GM18873 (cell line): ENCODE measurements around the gene ZNF827.
"Not testable (repeated sequence)": the region's sequence is repeated elsewhere in the genome, so short reads cannot be mapped to it uniquely, and the experiment has no call there.

ENCODE experiments used
- ATAC-seq: cut with Tn5 transposase; IDR thresholded peaks from one replicate; pipeline ENCODE4 v1.9.1; 2021; ENCODE audit warnings: mild to moderate bottlenecking, moderate library complexity, moderate number of reproducible peaks; ENCODE audit not compliant: unreplicated experiment, low FRiP score

ZNF827 gene

DNA sequence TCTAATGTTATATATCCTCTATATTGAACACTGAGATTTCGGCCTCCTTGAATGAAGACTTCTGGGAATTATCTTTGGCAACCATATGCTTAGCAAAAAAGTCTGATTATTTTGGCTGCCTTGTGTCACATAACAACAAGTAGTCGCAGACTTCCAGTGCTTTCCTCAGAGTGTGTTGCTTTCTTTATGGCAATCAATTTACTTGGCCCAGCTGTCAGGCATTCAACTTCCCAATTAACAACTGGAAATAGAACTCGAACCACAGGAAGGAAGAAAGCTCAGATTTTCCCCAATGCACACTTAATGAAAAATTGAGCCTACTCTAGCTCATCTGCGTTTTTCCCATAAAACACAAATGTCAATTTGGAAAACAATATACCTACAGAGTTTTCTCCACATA, 71.6 kb downstream of the ZNF827 start:
- no peak for ATAC-seq

DNA sequence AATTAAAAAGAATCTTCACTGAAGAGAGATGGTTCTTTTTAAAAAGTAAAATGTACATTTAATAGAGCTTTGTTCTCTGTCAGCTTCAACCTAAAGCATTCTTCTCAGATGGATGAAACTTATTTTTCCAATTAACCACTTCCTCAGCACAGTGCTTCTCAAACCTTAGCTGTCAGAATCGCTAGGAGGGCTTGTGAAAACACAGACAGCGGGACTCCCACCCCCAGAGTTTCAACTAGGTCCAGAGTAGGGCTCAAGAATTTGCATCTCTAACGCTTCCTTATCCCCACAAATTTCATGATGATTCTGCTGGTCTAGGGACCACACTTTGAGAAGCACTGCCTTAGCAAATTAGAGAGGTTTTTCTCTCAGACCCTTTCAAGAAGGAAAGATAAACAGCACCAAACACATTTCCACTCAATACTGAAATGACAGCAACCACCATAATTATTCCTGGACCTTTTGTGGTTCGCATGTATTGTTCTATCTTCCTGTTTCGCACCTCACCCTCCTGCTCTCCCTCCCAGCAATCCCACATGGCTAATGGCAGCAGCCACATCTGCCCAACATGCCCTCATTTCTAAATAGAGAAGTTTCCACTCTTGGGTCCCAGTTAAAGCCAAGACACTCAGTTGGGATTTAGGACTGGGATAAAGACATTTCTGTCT, 73.2 kb downstream of the ZNF827 start:
- ATAC-seq = no peak

DNA sequence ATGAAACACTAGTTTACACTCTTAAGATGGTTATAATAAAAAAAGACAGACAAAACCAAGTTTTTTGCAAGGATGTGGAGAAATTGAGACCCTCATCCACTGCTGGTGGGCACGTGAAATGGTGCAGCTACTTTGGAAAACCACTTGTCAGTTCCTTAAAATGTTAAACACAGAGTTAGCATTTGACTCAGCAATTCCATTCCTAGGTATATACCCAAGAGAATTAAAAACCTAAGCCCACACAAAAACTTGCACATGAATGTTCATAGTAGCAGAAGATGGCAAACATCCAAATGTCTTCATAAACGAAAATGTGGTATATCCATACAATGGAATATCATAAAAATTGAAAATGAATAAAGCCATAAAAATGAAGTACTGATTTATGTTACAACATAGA, 75.4 kb downstream of the ZNF827 start:
- no peak for ATAC-seq

DNA sequence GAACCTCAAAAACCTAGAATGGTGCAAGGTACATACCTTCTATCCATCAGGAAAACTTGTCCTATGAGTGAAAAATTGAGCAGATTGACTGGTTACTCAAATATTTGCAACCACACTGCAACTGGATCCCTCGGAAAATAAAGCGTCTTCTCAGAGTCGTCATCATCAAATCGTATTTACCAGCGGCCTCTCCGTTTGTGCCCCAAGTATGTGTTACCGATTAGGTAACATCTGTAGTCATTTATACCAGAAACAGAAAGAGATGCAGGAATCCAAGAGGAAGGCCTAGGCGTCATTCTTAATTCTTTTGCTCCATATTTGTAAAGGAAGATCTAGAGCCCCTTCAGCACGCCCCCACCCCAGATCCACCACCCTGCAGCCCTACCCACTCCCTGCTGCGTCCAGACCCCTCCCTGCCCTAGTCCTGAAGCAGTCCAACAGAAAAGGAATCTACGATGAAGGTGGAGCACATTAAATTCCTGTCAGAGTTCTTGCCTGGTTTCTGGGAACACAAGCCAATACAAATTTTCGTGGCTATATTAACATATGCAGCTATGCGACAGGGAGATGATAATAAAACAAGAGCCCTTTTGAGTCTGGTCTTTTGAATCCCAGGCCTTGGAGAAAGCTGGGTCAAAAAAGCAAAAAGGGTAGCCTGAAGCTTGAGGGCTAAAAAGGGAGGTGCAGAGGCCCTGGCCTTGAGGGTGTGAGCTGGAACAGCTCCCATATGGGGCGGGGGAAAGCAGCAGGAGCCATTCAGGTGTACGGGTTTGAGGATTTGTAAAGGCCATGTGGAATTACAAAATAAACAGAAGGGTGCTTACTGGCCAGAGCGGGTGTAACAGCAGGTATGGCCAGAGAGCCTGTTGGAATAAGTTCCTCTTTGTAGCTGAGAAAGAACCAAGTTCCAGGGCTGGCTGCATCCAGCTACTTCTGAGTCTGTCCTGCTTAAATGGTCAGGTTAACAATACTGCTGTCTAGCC, 77.0 kb downstream of the ZNF827 start:
- ATAC-seq = no peak

DNA sequence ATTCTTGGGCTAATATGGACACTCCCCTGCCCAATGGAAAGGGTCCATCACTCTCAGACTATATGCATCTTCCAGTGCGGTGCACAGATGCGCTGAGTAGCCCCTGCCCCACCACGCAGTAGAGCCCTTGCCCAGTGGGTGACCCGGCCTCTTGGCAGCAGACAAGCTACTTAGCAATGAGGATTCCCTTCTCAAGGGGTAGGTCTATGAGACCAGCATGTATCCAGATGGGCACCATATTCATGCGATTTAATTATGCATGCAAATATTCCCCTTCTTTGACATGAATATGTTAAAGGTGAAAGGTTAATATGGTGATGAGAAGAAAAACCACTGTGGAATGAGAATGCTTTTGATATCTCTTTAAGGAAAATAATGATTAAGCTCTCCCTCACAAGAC, 77.7 kb downstream of the ZNF827 start:
- no peak for ATAC-seq

DNA sequence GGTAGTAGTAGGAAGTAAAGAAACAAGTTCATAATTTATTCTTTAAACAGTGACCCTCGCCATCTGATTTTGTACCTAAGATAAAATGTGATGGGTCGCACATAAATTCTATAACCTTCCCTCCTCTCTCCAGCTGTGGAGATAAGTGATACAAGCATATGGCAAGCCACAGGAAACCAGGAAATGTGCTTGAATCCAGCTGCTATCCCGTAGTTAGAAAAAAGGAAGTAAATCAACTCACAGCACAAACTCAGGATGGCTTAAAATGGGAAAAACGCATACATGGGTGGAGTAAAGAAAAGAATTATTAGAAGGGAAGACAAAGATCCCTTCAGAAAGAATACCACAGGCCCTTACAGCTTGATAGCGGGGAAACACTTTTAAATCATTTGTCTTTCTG, 78.2 kb downstream of the ZNF827 start:
- no peak for ATAC-seq

DNA sequence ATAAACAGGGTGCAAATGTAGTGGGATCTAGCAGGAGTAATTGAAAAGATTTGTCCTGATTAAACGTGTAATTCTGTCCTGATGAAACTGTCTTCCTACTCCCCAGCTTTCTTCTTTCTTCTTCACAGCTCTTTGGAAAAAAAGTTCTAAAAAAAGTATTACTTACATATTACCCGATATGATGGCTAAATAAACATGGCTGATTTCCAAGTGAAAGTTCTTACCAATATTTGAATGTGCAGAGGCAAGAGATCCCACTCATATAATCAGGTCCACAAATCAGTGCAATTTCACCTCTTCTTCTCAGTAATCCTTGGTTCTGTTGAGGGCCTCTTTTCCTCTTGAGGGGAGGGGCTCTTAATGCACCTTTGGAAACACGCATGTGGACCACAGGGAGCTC, 78.7 kb downstream of the ZNF827 start:
- ATAC-seq = no peak

DNA sequence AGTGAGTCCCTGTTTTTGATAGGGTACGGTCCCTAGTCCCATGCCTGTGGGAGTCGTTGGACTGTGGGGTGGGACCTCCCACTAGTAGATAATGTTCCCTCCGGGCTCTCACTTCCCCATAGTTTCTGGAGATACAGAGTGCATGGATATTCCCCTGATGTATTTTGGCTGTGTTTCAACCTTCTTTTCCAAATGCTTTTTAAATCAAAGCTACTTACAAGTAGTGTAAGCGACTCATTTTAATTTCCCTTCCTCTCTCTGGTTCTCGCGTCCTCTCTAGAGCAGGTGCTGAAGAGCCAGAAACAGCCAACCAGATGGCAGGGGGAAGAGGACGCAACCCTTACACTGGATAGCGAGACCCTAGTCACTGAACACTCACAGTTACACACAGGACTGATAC, 79.2 kb downstream of the ZNF827 start:
- ATAC-seq = no peak

DNA sequence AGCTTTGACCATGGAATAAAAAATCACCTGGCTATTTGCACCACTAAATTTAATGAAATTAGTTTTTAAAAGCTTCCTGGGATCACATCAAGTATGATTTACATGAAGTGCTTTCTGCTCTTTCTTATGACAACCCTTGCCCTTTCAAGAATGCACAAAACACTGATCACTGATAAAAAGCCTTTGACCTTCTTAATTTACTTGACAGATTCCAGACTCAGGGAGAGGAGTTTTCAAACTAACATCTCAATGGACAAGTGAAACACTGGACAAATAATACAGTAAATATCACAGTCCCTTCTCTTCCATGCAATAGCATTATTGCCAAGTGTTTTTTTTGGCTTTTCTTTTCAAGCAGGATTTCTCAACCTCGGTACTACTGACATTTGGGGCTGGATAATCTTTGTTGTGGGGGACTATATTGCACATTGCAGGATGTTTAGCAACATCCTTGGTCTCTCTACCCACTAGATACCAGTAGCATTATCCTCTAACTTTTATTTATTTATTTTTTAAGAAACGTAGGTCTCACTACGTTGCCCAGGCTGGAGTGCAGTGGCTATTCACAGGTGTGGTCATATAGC, 86.3 kb downstream of the ZNF827 start:
- ATAC-seq = no peak

DNA sequence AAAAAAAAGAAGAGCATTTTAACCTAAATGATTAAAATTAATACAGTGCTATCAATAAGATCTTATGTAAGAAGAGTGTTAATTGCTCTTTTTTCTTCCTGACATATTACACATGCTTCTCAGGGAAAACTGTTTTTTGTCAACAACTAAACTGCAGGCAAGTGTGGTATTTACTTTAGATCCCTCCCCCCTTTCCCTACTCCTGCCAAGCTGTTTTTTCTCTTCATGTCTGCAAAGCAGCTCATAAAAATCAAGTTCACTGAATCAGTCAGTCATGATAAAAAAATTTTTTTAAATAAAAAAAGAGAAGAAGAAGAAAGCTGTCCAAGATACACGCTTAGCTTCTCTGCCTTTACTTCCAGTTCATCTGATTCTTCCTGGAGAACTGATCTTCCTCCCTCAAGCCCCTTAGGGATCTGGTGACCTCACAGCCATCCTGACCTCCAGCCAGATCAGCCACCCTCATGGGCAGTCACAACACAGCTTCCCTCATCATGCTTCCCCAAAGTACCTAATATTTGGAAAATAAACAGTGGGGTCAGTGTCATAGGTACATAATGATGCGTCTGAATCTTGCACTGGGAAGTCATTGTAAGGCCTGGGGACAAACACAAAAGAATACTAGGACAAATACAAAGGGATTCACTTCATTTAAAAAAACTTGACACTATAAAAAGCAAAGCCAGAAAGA, 87.0 kb downstream of the ZNF827 start:
- ATAC-seq = no peak

DNA sequence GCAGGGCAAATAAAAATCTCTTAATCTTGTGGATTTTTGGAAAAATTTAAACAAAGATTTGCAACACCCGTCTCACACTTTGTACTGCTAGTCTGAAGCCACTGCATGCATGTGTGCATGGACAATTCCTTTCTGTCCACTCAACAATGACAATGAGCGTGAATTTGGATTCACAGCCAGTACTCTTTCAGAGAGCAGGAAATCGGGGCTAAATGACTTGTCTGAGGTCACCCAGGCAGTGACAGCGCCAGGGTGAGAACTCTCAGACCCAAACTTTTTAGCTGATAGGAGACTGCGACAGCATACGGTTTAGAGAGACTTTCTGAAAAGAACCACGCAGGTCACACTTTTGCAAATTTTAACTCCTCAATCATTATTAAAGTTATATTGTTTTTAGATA, 90.9 kb downstream of the ZNF827 start:
- no peak for ATAC-seq

DNA sequence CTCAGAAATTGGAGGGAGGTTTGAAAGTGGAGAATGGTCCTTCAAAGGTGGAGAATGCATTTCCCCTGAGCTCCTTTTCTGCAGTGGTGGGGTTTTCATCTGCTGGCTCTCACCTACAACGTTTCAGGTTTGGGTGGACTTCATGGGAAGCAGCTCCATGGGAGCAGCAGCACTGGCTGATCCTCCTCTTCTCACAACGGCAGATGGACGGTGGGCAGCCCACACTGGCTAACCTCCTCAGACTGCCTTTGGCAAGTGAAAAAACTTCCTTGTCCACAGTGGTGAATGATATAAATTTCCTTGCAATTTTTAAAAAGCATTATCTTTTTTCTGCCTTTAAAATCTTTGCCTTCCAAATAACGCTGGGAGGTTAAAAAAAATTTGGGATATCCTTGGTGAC, 93.5 kb downstream of the ZNF827 start:
- no peak for ATAC-seq

DNA sequence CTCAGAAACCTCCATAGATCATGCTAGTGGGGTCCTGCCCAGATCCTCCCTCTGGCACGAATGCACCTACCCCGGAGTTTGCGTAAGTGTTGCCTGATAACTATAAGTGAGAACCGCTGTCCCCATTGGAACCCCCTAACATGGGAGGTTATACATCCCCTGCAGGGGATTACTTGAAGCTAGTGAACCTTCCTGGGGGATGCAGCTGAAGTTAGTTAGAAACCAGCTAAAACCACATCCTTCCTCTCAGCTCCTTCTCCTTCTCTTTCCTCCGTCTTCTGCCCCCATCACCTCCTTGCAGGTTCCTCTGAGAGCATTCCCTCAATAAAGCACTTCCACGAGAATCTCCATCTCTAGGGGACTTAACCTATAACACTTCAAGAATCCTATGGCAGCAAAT, 95.0 kb downstream of the ZNF827 start:
- ATAC-seq = no peak

DNA sequence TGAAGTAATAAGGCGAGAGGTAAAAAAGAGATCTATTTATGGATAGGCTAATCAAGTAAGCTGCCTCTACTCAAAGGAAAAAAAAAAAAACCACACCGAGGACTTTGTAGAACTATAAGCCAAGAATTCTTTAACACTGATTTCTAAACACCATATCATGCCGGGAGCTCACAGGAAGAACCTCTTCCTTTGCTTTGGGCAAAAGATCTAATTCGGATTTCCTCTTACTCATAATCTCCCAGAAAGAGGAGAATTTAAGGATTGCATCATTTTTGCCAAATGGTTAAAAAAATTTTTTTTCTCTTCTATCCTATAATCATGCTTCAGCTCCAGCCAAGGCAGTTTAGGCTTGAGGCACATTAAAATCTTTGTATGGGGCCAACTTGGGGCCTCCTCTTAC, 95.5 kb downstream of the ZNF827 start:
- ATAC-seq = no peak

DNA sequence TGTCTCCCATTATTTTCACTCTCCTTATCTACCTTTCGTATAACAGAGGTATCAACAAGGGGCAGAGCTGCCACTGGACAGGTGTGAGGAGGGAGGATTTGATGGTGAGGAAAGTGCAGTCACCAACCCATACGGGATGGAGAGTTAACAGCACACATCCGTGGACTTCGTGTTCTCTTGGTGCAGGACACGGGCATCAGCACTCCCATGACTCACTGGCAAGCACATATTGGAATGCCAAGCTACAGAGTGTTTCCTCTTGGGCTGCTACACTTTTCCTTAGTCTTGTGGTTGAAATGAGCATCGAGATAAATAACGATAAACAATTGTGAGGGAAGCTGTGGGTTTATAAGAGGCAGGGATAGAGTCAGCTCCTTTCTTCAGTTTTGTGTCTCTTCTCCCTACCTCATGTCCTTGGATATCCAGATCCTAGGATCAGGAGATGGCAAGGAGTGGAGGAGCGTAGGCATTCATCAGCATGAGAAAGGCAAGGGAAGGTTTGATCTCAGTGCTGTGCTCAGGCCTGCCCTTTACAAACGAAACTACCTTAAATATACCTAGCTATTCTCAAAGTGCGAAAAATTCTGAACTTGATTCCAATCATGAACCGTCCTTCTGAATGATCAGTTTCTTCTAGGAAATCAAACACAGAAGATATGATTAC, 96.3 kb downstream of the ZNF827 start:
- ATAC-seq = no peak

DNA sequence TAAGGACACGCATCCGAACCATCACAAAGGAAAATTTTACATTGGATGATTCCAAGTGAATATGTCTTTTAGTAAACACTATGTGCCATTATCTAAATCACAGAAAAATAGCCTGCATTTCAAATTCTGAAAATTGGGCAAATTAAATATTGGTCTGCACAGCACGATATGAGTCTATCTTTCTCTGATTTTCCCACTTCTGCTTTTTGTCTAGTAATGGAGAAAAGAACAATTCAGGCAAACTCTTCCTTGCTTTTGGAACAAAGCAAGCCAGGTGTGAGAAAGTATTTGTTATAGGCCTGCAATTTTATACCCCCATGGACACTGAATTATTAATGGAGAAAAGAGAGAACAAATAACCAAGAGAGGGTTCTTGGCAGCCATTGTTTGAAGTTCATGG, 97.8 kb downstream of the ZNF827 start:
- ATAC-seq = no peak

DNA sequence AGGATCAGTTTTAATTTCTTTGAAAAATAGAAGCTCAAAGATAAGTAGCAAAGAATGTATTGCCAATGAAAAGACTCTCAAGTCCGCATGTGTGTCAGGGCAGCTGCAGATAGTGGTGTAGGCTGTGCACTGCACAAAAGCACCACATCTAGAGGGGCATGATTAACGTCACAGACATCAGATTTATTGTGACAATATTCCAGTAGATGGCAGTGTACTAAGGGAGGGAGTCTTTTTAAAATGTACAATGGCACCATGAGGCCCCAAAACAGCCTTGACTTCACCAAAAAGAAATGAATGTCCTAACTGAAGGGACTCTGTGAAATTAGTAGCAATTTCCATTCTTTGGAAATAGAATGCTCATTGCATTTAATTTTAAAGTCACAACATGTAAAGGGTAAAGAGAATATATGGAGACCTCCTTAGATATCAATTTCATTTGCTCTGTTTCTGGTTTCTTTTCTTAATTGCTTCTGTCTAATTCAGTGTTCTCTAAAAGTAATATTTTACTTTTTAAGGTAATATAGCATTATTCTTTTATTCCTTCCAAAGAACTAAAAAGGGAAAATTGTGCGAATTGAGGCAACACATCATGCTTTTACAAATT, 98.4 kb downstream of the ZNF827 start:
- peak; percentile 73 for ATAC-seq

DNA sequence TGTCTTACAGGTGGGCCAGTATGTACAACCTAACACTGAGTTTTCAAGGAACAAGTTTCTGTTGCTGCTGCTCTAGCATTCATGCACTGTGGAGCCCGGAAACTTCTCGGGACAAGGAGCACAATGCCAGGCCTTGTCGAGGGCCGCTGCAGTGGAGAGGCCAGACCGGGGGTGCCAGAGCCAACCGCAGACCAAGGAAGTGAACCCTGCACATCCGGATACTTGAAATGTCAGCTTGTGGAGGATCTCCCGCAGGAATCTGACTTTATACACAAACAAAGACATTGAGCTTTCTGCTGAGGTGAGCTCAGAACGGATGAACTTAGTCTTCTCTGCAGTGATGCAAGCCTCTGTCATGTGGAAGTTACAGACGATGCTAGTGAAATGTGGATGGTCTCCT, 99.5 kb downstream of the ZNF827 start:
- ATAC-seq = no peak

DNA sequence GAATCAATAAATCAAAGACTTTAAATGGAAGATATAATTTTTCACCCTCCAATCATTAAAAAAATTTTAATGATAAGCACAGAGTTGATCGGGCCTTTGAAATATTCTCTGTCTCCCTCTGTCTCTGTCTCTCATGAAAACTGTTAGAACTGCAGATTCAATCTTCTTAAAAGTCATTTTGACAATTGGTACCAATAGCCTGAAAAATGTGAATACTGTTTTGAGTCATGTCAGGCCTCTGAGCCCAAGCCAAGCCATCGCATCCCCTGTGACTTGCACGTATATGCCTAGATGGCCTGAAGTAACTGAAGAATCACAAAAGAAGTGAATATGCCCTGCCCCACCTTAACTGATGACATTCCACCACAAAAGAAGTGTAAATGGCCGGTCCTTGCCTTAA, 106.2 kb downstream of the ZNF827 start:
- not testable (repeated sequence) for ATAC-seq

DNA sequence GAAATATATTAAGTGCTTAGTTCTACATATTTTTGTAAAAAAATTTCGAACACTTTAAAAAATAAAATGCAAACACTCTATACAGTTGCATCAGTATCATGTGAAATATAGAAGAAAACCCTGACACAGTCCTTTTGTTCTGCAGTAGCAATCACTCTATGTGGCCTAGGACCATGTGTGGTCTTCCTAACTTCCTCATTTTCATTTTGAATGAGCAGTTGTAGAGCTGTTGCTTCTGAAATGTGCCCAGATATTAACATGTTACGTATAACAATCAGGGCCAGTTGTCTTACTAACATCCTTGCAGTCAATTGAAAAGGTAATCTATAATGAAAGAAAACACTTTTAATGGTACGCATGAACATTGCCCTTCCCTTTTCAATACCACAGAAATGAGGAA, 107.9 kb downstream of the ZNF827 start:
- ATAC-seq = peak; percentile 46
